GM12874 (cell line): ENCODE data around the gene EMP2.

Experiments used
- TF ChIP-seq, protein P1 (sequence below): IDR thresholded peaks from 2 replicates; pipeline ENCODE4 v1.5.1; 2011; ENCODE audit warnings: low read depth, mild to moderate bottlenecking, control low read depth, low read length, moderate library complexity; ENCODE audit not compliant: insufficient read depth

EMP2 gene

GRCh38 chr16:10552998-10553491 lies 27.4 kb downstream of the EMP2 start:
- TF ChIP-seq, protein P1, sequence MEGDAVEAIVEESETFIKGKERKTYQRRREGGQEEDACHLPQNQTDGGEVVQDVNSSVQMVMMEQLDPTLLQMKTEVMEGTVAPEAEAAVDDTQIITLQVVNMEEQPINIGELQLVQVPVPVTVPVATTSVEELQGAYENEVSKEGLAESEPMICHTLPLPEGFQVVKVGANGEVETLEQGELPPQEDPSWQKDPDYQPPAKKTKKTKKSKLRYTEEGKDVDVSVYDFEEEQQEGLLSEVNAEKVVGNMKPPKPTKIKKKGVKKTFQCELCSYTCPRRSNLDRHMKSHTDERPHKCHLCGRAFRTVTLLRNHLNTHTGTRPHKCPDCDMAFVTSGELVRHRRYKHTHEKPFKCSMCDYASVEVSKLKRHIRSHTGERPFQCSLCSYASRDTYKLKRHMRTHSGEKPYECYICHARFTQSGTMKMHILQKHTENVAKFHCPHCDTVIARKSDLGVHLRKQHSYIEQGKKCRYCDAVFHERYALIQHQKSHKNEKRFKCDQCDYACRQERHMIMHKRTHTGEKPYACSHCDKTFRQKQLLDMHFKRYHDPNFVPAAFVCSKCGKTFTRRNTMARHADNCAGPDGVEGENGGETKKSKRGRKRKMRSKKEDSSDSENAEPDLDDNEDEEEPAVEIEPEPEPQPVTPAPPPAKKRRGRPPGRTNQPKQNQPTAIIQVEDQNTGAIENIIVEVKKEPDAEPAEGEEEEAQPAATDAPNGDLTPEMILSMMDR: no peak

DNA sequence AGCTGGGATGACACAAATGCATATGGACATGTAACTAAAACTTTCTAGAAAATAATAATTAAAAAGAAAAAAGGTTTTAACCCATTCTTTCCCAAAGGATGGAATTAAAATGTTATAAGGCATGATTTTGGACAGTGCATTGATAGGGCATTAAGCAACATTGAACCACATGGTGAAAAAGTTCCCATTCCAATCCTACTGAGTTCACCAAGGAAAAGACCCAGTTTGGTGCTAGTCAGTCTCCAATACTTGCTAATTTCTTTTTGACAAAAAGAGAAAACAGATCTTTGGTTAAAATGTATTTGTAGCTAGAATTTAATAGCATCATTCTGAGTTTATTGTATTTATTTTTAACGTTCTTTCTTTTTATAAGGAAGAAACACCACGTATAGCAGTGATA lies 28.1 kb downstream of the EMP2 start:
- TF ChIP-seq, protein P1: no peak

- TF ChIP-seq, protein P1: no peak
These were observed 28.5 kb downstream of the EMP2 start for GRCh38 chr16:10551881-10552280.

DNA sequence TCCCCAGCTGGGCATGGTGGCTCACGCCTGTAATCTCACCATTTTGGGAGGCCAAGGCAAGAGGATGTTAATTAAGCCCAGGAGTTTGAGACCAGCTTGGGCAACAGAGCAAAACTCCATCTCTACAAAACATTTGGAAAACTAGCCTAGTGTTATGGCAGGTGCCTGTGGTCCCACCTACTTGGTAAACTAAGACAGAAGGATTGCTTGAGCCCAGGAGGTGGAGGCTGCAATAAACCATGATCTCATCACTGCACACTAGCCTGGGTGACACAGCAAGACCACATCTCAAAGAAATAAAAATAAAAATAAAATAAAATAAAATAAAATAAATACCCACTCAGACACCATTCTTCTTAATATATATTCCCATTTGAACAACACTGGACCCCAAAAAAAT lies 32.0 kb downstream of the EMP2 start:
- TF ChIP-seq, protein P1: no peak

DNA sequence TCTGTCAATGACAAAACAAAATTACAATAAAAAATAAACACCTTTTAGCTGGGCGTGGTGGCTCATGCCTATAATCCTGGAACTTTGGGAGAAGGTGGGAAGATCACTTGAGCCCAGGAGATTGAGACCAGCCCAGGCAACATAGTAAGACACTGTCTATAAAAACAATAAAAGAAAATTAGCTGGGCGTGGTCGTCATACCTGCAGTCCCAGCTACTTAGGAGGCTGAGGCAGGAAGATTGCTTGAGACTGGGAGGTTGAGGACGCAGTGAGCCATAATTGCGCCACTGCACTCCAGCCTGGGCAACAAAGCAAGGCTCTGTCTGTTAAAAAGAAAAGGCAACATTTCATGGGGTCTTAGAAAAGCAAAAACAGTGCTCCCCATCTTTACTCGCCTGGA lies 32.7 kb downstream of the EMP2 start:
- TF ChIP-seq, protein P1: no peak

DNA sequence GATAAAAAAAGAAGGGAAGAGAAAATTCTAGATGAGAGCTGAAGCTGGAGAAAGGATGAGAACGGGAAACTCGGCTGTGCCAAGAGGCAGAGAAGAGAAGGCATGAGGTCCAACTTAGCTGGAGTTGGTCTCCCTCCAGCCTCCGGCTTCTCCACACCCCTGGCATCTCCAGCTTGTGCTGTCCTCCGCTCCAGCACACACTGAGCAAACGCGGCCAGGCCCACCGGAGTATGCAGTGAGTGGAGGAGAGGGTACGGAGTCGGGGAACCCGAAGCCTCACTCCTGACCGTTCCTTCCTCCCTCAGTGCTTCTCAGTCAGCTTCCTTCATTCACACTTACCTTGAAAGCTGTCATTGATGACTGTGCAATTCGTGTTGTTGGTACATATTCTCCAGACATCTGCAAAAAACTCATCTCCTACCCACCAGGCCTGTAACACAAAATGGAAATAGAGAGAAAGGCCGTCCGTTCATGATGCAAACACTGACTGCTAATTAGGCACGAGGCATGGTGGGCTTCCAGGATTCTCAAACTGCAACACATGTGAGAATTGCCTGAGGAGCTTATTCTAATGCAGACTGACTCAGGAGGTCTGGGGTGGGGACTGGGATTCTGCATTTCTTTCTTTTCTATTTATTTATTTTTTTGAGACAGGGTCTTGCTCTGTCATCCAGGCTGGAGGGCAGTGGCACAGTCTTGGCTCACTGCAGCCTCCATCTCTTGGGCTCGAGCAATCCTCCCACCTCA lies 37.0 kb downstream of the EMP2 start:
- TF ChIP-seq, protein P1: no peak

DNA sequence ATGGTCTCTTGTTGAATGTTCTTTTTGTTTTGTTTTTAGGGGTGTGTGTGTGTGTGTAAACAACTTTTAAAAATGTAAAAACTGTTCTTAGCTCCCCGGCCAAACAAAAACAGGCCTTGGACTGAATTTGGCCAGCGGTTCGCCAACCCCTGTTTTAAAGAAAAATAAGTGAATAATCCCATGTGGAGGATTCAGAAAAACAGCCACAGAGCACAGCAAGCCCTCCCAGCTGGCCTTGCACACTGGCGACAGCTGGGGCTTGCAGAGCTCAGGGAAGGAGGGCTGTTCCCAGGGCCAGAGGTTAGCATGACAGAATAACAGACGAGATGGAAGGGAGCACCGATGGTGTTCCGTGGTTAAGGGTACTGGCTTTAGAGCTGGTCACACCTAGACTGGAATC lies 39.0 kb downstream of the EMP2 start:
- TF ChIP-seq, protein P1: no peak
